Peyer's patch (tissue), 4 donors: ENCODE measurements around the gene DDAH2. TPM values are rescaled to one million over a fixed set of nuclear protein-coding genes. Genes with fewer than 3 reads are reported as not detected.
A peak's percentile ranks its signal among the peaks of the same experiment; 100 is the strongest.

Experiments
- DNase-seq, 3 donors: peaks; one replicate each; pipeline ENCODE4 v3.0.0-alpha.2; 2017 to 2019
- H3K27ac ChIP-seq, 4 donors: fragments of 200-600 bp; sonication (generic); one replicate each; pipeline ENCODE4 v1.5.1; 2016 to 2019
- H3K27me3 ChIP-seq, 2 donors: fragments of 200-600 bp; sonication (generic); one replicate each; pipeline ENCODE4 v1.5.1; 2019
- H3K36me3 ChIP-seq, 3 donors: fragments of 200-600 bp; sonication (generic); one replicate each; pipeline ENCODE4 v1.5.1; 2016 to 2019
- H3K4me1 ChIP-seq, 4 donors: fragments of 200-600 bp; sonication (generic); one replicate each; pipeline ENCODE4 v1.5.1; 2016 to 2019
- H3K4me3 ChIP-seq, 4 donors: fragments of 200-600 bp; sonication (generic); 1 replicate in 3 of 4; 2 replicates in 1 of 4; pipeline ENCODE4 v1.5.1; 2016 to 2019; ENCODE audit warnings: mild to moderate bottlenecking in 1 of 4
- H3K9me3 ChIP-seq, 4 donors: fragments of 200-600 bp; sonication (generic); one replicate each; pipeline ENCODE4 v1.5.1; 2016 to 2019; ENCODE audit warnings: mild to moderate bottlenecking in 1 of 4
- CTCF ChIP-seq, 6 experiments: fragments of 450-650 bp in 4 of 6; fragments of 200-600 bp in 2 of 6; sonication (generic) in 1 of 6; IDR thresholded peaks; one replicate each; pipeline ENCODE4 v1.5.1; 2017 to 2019; ENCODE audit warnings: antibody characterized with exemption in 6 of 6, mild to moderate bottlenecking in 3 of 6, moderate library complexity in 1 of 6
- POLR2A ChIP-seq, 2 donors: fragments of 450-650 bp; IDR thresholded peaks; one replicate each; pipeline ENCODE4 v1.5.1; 2017; ENCODE audit warnings: antibody characterized with exemption in 2 of 2, mild to moderate bottlenecking in 2 of 2, moderate library complexity in 2 of 2
- total RNA-seq, 4 donors: library from RNA; depleted of rRNA; stranded (reverse); fragments of >200 nt; gene quantifications; one replicate each; pipeline ENCODE4 v1.1.0, GENCODE V29; 2016

Gene DDAH2
- total RNA-seq, 4 donors from 2014 or later, result 25.6 to 136 (median 53.3) TPM

DNA sequence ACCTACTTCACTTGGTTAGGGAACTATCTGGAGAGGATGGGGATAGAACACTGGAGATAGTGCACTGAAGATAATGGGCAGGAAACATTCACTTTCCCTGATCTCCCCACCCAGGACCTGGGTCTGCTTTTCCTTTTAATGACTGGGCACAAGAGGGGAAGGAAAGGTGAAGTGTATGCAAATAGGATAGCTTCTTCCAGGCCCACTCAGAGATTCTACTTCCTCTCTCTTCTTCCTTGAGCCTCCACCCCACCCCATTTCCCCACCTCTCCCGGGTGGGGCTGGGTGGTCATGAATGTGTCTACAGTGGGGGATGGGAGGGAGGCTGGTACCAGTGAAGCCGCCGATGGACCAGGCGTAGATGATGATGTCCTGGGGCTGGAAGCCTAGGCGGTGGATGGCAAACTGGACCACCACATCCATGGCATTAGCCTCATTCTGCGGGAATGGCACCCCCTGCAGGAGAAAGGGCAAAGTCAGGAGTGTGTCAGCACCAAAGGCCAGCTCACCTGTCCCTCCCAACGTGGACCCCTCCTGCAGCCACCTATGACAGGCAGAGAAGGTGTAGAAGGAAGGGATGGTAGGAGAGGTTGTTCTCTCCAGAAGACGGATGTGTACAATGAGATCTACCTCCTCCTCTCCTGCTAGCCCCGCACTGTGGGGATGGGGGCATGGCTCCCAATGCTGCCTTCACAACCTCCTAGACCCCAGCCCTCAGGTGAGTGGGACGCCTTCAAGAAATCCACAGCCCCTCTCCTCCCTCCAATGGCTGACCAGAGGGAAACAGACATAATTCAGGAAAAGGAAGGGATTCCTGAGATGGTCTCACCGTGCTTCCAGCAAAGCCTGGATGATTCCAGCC, 39.6 kb downstream of the DDAH2 start:
- TF ChIP-seq POLR2A (IDR thresholded peaks at IDR 0.05), result no peak
- TF ChIP-seq CTCF (IDR thresholded peaks at IDR 0.05), result peak in 3 of 6 experiments; percentile 18 to 39 (median 26)
- H3K4me1 ChIP-seq, result peaks cover 0 to 5% (median 0%) of the 10 kb centered on the region in 4 donors
- peak overlapping the region in 2 of 4 donors; percentile 70 to 77 for H3K27ac ChIP-seq
- H3K4me3 ChIP-seq, result no peak overlapping the region
- peaks cover 0 to 89% (median 0%) of the 10 kb centered on the region in 3 donors for H3K36me3 ChIP-seq
- H3K9me3 ChIP-seq, result no peaks in the 10 kb centered on the region
- DNase-seq, result no peak
- H3K27me3 ChIP-seq, result no peaks in the 10 kb centered on the region

GRCh38 chr6:31687860-31688693, 41.0 kb downstream of the DDAH2 start:
- H3K4me1 ChIP-seq, result peaks cover 0 to 5% (median 0%) of the 10 kb centered on the region in 4 donors
- H3K9me3 ChIP-seq, result no peaks in the 10 kb centered on the region
- peaks cover 0 to 75% (median 0%) of the 10 kb centered on the region in 3 donors for H3K36me3 ChIP-seq
- H3K27me3 ChIP-seq, result no peaks in the 10 kb centered on the region
- TF ChIP-seq CTCF (IDR thresholded peaks at IDR 0.05), result no peak
- TF ChIP-seq POLR2A (IDR thresholded peaks at IDR 0.05), result no peak
- H3K27ac ChIP-seq, result no peak overlapping the region
- H3K4me3 ChIP-seq, result no peak overlapping the region
- DNase-seq, result no peak

DNA sequence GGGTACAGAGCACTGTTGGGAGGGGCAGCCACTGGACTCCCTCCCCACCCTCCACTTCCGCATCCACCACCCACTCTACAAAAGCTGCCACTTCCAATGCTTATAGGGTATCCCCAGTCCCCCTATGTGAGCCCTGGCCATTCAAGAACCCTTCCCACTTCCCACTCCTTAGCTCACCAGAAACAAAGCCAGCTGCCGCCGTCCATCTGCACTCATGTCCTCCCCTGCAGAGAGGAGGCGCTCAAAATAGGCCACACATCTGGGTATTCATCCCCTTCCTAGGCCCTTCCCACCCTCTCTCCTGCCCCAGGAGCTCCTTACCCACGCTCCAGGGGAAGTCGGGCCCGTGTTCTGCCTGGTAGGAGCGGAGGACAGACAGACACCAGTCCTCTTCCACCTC, 41.8 kb downstream of the DDAH2 start:
- no peaks in the 10 kb centered on the region for H3K27me3 ChIP-seq
- no peak overlapping the region for H3K4me3 ChIP-seq
- H3K9me3 ChIP-seq, result no peaks in the 10 kb centered on the region
- TF ChIP-seq CTCF (IDR thresholded peaks at IDR 0.05) (no peak), POLR2A (IDR thresholded peaks at IDR 0.05) (no peak)
- peaks cover 0 to 68% (median 0%) of the 10 kb centered on the region in 3 donors for H3K36me3 ChIP-seq
- H3K27ac ChIP-seq, result no peak overlapping the region
- no peak for DNase-seq
- peaks cover 0 to 8% (median 0%) of the 10 kb centered on the region in 4 donors for H3K4me1 ChIP-seq

GRCh38 chr6:31686483-31686882, 42.6 kb downstream of the DDAH2 start:
- no peak overlapping the region for H3K4me3 ChIP-seq
- no peaks in the 10 kb centered on the region for H3K27me3 ChIP-seq
- no peak for TF ChIP-seq POLR2A (IDR thresholded peaks at IDR 0.05)
- TF ChIP-seq CTCF (IDR thresholded peaks at IDR 0.05), result no peak
- peaks cover 0 to 59% (median 0%) of the 10 kb centered on the region in 3 donors for H3K36me3 ChIP-seq
- no peak for DNase-seq
- peaks cover 0 to 16% (median under 1%) of the 10 kb centered on the region in 4 donors for H3K4me1 ChIP-seq
- H3K9me3 ChIP-seq, result no peaks in the 10 kb centered on the region
- H3K27ac ChIP-seq, result no peak overlapping the region

GRCh38 chr6:31683591-31683990, 45.5 kb downstream of the DDAH2 start:
- Histone ChIP-seq H3K4me3 (peak overlapping the region in 1 of 4 donors; percentile 45), H3K9me3 (no peaks in the 10 kb centered on the region), H3K36me3 (peaks cover 0 to 31% (median 0%) of the 10 kb centered on the region in 3 donors), H3K27me3 (no peaks in the 10 kb centered on the region), H3K27ac (peak overlapping the region in 3 of 4 donors; percentile 55 to 81 (median 70)), H3K4me1 (peaks cover 0 to 25% (median 3%) of the 10 kb centered on the region in 4 donors)
- DNase-seq, result no peak
- TF ChIP-seq CTCF (IDR thresholded peaks at IDR 0.05) (no peak), POLR2A (IDR thresholded peaks at IDR 0.05) (no peak)
